HG02610 (cell line): Measurements from ENCODE around the gene NRXN2.

ENCODE experiments used
- ATAC-seq: cut with Tn5 transposase; IDR thresholded peaks from one replicate; pipeline ENCODE4 v1.9.1; 2021; ENCODE audit warnings: mild to moderate bottlenecking, moderate library complexity; ENCODE audit not compliant: unreplicated experiment

Gene NRXN2

DNA sequence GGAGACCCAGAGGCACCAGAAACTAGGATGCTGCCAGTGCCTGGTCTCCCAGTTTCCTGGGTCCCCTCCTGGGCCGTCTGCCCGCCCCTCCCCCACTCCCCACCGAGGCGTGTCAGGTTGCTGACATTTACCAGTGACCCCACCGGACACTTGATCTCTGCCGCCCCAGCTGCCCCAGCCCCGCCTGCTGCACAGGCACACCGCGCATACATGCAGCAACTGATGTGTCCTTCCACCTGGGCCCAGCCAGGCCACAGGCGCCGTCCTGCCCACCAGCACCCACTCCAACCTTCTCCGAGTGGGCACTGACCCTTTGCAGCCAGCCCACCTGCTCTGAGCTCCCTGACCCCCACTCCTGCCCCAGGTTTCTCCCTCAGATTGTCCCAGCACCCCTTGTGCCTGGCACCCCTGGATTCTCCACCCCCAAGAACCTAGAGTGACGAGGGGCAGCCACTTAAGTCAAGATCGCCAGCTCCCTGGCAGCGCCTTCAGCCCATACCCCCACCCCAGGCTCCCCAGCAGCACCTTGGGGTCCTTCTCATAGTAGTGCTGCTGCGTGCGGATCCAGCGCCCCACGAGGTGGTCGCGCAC is 36.2 kb upstream of the NRXN2 start:
- ATAC-seq = no peak

DNA sequence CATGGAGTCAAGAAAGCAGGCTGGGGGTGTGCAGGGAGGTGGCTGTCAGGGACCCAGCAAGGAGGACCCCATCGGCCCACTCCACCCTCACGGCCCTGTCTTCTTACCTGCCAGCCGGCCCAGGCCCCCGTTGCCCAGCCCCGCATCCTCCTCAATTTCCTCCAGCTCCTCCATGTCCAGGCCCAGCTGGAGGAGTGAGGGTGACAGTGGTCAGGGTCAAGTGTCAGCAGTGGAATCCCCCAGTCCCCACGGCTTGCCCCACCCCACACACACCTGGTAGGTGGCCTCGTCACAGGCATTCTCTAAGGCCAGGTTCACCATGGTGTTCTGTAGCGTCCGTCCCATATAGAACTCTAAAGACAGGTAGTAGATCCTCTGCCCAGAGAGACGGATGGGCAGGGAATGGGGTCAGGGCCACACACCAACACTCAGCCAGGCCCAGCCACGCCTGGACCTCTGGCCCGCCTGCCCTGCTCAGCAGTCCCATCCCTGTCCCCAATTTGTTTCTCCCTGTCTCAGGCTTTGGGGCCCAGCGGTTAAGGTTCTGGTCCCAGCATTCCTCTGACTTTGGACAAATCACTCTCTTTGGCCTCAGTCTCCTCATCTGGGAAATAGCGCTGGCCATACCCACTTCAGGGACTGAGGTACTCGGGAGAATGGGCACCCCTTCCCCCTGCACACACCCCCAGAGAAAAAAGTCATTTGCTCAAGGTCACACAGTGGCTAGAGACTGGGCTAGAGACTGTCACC is 35.5 kb upstream of the NRXN2 start:
- ATAC-seq = no peak

DNA sequence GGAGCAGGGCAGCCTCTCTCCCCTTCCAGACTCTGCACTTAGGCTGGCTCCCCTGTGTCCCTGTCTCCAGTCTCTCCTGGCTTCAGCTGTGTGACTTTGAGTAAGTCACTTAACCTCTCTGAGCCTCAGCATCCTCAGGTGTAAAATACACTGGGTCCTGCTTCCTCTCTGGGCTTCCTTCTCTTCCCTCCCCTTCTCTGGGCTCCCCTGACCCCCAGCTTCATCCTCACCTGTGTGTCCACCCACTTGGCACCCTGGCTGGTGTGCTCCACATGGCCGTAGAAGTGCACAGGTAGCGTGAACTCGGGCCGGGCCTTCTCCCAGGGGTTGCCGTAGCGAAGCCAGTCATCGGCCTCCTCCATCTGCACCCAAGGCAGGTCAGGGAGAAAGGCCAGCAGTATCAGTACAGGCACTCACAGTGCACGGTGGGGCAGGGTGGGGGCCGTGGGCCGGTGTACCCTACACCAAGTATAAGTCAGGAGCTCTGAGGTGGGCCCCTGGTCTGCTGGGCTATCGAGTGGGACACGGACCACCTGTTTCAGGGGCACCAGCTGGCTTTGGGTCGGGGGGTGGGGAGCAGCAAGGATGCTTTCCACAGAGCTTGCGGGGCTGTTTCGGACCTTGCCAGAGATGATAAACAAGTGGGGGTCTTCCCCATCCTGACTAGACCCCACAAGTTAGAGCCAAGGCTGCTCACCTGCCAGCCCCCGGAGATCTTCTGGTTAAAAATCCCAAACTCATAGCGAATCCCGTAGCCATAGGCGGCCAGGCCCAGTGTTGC is 34.7 kb upstream of the NRXN2 start:
- no peak for ATAC-seq

DNA sequence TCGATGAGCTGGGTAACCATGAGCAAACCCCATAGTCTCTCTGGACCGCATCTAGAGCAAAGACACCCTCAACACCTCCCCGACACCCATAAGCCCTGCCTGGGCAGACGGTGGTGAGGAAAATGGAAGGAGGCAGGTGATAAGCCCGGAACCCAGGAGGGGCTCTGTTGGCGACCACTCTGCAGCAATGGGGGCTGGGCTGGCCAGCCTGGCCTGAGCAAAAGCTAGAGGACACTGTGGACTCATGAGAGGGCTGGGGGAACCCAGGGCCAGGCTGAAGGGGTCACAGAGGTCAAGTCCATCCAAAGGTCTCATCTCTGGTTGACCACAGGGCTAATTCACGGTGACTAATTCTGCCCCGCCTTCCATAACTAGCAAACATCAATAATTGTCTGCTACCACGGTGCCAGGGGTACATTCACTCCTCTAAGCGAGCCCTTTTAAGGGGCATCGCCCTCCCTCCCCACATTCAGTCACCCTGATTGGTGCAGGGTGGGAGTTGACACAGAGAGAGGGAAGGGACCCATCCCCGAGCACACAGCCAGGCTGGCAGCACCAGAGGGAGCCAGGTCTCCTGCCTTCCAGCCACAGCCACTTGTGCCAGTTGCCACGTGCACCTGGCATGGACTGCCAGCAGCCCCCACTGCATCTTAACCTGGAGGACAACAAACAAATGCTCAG is 32.8 kb upstream of the NRXN2 start:
- ATAC-seq = no peak

DNA sequence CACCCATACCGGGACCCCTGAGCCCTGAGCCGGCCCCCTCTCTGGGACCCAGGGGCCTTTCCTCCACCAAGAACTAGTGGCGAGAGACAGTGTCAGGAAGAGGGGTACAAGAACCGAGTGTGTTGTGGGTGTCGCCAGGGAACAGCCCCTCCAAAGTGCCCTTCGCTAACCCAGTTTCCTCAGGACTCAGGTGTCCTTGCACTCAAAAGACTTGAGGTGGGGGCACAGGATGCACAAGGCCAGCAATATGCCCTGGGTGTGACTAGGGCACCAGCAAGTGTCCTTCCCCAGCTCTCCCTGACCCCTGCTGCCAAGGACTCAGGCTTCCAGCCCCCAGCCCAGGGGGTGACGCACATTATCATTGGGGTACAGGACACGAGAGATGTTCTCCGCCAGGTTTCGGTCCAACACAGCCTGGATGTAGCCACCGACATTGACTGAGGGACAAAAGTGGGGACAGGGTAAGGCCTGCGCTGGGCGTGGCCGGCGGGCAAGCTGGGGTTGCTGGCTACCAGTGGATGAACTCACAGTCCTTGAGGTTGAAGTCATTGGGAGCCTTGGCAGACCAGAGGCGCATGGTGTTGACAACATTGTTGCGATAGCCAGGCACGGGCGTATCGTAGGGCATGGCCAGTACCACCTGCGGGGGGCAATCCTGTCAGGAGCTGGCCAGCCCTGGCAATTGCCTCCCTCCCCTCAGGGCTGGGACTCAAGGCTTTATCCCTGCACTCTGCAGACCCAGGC is 32.1 kb upstream of the NRXN2 start:
- ATAC-seq = no peak

DNA sequence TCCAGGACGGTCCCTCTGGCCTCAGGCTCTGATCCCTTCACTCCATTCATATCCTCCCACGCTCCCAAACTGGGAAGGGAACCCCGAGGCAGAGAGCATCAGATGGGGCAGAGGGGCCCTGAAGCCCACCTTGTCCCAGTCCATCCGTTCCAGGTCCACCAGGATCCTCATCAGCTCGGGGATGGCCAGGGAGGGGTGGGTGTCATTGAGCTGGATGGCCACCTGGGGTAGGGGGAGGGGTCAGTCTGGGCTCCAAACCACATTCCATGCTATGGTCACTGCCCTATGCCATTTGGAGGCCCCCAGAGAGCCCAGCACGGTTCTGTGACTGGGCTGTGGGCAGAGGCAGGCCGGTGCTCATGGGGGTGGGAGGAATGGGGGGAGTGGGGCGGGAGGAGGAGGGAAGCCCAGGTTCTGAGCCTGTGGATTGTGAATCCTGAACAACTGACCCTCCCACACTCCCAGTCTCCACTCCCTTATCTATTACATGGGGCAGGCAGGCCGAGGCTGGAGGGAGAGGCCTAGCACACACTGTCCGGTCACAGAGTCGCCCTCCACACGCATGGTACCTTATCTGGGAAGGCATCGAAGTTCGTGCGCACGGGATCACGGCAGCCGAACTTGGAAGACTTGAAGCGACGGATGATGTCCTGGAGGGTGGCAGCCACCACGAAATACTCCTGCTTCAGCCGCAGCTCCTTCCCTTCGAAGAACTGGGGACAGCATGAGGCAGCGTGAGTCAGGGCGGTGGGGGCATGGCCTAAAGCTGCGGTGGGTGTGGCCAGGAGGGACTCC is 31.3 kb upstream of the NRXN2 start:
- no peak for ATAC-seq

DNA sequence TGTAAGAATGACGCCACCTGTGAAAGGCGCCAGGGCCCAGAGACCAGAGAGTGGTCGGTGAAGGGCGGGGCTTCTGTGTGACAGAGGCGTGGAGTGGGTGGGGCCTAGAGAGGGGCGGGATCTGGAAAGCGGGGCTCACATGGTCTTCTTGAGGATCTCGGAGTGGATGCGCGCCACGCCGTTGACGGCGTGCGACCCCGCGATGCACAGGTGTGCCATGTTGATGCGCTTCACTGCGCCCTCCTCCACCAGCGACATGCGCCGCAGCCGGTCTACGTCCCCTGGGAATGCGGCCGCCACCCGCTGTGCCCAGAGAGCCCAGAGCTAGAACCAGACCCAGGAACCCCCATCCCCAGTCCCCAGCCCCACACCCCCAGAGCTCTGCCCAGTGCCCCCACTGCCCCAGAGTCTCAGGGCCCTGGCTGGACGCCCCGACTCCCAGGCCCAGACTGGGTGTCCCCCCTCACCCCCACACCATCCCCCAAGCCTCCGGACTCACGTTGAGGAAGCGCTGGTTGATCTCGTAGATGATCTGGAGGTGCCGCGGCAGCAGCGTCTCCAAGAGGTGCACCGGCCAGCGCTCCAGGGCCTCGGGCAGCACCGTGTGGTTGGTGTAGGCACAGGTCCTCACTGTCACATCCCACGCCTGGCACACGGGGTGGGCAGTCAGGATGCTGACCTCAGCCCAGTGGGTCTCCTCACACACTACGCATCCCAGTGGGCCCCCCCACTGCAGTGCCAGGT is 30.6 kb upstream of the NRXN2 start:
- no peak for ATAC-seq

DNA sequence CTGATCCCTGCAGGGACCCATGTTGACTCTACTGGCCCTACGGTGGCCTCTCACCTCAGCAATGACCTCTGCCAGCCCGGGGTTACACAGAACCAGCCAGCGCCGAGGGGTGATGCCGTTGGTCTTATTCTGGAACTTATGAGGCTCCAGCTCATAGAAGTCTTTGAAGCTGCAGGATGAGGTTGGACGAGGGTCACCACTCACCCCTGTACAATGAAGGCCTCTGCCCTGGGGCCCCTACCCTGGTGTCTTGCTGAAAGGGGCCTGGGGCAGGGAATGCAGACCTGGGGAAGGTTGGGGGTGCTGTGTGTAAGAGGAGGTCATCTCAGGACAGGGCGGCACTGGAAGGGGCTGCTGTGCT is 30.0 kb upstream of the NRXN2 start:
- ATAC-seq = no peak

DNA sequence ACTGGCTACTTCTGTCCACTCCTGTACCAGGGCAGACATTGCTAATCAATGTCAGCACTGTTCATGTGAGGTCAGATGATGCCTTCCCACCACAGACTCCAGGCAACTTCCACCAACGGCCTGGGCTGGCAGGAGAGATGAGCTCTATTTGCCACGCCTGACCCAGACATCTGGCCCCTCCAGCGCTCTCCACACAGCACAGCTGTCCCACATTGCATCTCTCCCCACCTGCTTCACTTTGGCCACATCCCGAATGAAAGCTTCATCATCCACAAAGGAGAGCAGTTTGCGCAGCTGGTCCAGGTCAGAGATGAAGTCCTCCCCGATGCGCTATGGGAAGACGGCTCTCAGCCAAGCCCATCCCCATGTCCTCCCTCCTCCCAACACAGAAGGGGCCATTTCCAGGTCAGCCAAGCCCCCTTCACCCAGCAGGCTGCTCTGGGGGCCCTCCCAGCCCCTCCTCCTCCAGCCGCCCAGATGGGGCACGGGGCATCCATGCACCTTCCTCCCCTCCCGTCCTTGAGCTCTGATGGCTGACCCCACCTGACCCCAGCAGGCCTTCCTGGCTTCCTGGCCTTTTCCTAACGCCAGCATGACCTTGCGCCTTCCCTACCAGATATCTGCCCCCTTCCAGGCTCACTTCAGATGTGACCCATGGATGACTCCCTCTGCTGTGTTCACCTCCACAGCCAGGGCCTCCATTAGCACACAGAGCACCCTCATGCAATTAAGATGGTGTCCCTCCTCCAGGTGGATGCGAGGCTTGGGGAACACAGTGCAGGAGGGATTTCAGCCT is 29.4 kb upstream of the NRXN2 start:
- ATAC-seq = no peak

DNA sequence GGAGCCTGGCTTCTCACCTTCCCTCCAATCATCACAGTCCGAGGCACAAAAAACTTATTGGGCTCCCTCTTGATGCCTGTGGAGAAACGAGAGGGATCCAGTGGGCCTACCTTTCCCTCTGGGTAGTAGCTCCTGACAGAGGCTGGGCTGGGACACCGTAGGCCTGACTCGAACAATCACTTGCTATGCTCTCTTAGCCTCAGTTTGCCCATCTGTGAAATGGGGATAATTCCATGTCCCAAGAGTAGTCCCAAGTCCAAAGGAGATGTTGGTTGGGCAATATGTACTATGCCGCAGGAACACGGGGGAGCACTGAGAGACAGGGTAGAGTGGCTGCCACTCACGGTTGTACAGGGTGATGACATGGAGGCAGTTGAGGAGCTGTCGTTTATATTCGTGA is 28.6 kb upstream of the NRXN2 start:
- no peak for ATAC-seq

DNA sequence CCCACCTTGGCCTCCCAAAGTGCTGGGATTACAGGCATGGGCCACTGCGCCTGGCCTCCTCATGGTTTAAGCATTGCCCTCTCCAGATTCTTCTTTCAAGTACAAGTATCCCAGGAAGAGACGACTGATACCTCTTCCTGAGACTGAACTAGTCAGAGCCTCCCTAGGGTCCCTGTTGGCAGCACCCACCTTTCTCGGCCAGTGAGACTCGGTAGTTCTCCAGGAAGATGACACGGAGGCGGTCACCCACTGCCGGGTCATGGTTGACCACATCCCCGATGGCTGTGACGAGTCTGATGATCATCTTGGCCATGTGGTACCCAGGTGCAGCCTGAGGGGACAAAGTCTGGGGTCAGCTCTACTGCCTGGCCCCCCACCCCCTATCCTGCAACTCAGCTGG is 28.1 kb upstream of the NRXN2 start:
- no peak for ATAC-seq

DNA sequence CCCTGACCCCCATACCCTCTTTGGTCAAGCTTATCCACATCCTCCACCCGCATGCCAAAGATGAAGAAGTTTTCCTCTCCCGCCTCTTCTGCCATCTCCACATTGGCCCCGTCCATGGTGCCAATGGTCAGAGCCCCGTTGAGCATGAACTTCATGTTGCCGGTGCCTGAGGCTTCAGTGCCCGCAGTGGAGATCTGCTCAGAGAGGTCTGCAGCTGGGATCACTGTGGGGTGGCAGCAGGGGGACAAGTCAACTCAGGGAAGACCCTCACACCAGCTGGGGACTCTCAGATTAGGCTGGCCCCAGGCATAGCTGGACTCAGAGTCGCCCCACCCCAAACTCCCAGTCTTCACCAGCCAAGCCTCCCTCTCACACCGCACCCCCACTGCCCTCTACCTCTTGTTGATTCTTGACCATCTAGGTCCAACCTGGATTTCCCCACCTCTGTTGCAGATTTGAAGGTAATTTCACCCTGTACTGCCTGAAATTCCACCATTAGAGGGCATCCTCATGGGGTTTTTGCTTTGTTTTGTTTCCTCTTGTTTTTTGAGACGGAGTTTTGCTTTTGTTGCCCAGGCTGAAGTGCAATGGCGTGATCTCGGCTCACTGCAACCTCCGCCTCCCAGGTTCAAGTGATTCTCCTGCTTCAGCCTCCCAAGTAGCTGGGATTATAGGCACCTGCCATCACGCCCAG is 27.5 kb upstream of the NRXN2 start:
- ATAC-seq = no peak

DNA sequence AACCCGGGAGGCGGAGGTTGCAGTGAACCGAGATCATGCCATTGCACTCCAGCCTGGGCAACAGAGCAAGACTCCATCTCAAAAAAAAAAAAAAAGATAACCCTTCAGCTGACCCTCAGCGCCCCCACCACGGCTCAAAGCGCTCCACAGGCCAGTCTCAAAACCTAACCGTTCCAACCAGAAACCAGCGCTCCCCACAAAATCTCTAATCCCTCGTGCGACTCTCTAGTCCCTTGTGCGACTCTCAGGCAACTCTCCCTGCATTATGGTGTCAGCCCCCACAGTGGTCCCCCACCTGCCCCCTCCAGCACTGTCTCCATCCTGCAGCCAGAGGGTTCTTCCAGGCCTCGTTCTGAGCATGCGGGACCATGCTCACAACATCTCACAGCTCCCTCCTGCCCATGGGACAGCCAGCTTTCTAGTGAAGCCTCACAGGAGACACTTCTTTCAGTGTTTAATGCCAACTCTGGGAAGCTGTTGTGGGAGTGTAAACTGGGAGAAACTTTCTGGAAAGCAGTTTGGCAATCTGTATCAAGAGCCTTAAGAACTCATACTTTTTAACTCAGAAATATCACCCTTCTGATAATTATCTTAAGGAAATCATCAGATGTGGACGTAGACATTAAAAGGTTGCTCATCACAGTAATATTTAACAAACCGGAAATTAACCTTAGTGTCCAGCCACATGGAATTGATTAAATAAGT is 25.1 kb upstream of the NRXN2 start:
- ATAC-seq = no peak

DNA sequence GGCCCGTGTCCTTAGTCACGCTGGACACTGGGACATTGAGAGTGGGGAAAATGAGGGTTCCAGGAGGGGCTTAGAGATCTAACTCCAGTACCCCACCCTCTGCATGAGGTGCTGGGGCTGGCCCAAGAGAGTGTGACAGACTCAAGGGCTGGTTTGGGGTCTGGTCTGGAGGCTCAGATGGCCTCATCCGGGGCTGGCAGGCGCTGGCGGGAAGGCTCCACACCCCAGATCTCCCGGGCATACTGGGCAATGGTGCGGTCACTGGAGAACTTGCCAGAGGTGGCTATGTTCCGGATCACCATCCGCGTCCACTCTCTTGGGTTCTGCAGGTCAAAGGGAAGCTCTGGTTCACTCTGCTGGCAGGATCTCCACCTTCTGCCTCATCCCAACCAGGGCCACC is 23.5 kb upstream of the NRXN2 start:
- no peak for ATAC-seq

DNA sequence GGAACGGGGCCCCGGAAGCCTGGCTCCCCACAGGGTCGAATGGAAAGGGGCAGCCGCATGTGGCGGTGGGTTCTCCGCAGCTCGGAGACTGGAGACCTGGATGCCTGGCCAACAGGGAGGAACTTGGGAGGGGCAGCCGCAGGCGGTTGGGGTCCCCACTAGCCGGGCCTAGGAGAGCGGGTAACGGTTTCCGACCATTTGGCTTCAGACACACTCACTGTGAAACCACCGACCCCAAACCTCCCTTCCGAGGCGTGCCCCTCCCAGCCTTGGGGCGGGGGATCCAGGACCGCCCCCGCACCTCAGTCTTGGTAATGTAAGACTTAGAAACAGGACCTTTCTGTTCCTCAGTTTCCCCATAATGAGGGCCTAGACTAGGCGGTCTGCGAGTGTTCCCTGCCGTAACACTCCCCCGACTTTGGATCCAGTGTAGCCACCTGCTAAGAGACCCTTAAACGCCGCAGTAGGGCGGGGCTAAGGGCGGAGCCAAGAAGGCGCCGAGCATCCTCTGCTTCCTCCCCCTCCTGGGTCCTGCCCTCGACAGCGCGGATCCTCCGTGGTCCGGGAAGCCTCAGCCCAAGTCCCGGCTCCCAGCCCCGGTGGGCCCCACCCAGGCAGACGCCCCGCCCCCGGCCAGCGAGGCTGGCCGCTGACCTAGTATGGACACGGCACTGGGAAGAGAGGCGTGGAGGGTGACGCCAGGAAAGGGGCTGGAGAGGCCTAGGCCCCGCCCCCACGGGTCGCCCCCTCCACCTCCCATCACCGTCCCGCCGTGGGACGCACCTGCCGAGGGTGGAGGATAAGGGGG is 22.7 kb upstream of the NRXN2 start:
- no peak for ATAC-seq

DNA sequence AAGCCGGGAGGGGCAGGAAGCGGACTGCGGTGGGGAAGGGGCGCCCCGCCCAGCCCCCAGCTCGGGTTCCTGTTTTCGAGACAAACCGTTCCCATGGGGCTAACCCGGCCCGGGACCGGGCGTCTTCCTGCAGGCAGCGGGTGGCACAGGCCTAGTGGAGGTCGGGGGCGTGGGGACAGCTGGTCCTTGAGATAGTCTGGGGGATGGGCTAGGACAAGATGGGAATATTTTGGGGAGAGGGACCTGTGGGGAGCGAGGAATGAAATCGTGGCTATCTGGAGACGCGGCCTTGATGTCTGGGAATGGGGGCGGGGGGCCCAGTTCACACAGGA is 22.2 kb upstream of the NRXN2 start:
- no peak for ATAC-seq
